Mesodermal cell (in vitro differentiated cells): ENCODE measurements around the gene PERCC1.

ENCODE experiments used
- H3K27ac ChIP-seq: 2 replicates; pipeline ENCODE4 v1.7.0; 2013; ENCODE audit warnings: mild to moderate bottlenecking, low read depth, low read length, moderate library complexity; ENCODE audit not compliant: severe bottlenecking
- H3K36me3 ChIP-seq: 2 replicates; pipeline ENCODE4 v1.7.1; 2013; ENCODE audit warnings: mild to moderate bottlenecking, low read length, moderate library complexity; ENCODE audit not compliant: control insufficient read depth, insufficient read depth
- H3K4me1 ChIP-seq: one replicate; pipeline ENCODE4 v1.7.1; 2013; ENCODE audit warnings: mild to moderate bottlenecking, low read length; ENCODE audit not compliant: insufficient read depth, control insufficient read depth, poor library complexity, severe bottlenecking
- H3K4me3 ChIP-seq: 2 replicates; pipeline ENCODE4 v1.7.0; 2013; ENCODE audit warnings: low read length, control low read depth, mild to moderate bottlenecking; ENCODE audit not compliant: insufficient read depth, poor library complexity, severe bottlenecking; ENCODE audit errors: extremely low read depth
- H3K9me3 ChIP-seq: 2 replicates; pipeline ENCODE4 v1.7.1; 2013; ENCODE audit warnings: mild to moderate bottlenecking, low read length, moderate library complexity; ENCODE audit not compliant: control insufficient read depth
- WGBS, 2 experiments: methylation state at CpG; one replicate each; pipeline ENCODE4 v1.1.5; 2013; ENCODE audit warnings: missing lambda C conversion rate in 2 of 2; ENCODE audit not compliant: insufficient coverage in 2 of 2; 5-methylcytosine and 5-hydroxymethylcytosine counted together

The PERCC1 gene

DNA sequence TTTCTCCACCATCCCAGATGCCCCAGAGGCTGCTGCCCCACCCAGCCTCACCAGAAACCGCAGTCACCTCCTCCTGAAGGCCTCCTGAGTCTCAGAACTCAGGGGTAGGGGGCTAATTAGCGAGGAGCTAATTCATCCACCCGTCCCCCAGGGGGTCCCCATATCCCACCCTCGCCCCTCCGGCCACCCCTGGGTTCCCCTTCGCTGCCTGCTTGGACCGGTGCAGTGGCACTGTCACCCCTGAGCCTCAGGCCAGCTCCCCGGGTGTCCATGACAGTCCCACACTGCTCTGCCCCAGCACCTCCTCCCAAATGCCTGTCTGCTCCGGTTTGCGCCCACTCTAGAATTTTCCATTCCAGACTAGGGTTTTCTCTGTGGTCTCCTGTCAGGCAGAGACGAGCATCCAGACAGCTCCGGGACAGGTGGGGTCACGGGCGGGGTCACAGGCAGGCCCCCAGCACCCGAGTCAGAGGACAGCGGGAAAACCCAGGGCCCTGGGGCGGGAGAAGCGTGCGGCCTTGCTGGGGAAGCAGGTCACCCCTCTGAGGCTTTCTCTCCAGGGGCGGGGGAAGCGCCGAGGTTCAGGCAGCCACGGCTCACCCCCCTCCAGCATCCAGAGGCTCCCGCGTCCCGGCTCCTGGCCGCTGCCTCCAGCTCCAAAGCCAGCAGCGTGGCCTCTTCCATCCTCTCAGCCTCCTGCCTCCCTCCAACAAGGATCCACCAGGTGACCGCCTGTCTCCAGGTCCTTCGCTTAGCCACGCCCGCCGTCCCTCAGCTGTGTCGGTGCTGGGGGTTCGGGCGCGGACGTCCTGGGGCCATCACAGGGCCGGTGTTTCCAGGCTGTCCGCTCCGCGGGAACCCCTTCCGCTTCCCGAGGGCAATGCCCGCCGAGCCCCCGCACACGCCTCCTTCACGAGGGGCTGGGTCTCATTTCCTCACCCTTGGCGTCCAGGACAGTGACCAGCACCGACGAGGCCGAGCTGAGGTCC lies 3.1 kb upstream of the PERCC1 start:
- H3K27ac ChIP-seq: no peak overlapping the region
- H3K9me3 ChIP-seq: no peaks in the 10 kb centered on the region
- H3K36me3 ChIP-seq: no peaks in the 10 kb centered on the region
- WGBS, 2 experiments: 95% methylated on average over 35 to 53 of the region's 53 CpGs
- no peak overlapping the region for H3K4me3 ChIP-seq
- no peaks in the 10 kb centered on the region for H3K4me1 ChIP-seq

DNA sequence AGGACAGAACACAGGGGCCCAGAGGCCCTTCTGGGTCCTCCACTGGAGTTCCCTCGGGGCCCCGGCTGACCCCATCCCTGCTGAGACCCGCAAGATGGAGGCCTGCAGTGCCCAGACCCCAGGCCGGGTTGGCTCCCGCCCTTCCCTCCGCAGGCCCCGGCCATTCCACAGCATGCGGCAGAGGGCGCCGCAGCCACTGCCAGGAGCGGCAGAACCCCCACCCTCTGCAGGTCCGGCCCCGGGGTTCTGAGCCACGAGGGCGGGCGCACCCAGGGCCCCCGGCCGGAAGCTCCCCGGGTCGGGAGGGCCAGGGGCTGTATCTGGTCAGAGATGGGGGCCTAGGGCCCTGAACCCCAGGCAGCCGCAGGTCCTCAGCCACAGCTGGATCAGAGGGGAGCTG lies 2.4 kb upstream of the PERCC1 start:
- Histone ChIP-seq H3K4me1 (no peaks in the 10 kb centered on the region), H3K4me3 (no peak overlapping the region), H3K36me3 (no peaks in the 10 kb centered on the region), H3K9me3 (no peaks in the 10 kb centered on the region), H3K27ac (no peak overlapping the region)
- 76 to 77% methylated on average over 10 to 18 of the region's 21 CpGs for WGBS, 2 experiments

DNA sequence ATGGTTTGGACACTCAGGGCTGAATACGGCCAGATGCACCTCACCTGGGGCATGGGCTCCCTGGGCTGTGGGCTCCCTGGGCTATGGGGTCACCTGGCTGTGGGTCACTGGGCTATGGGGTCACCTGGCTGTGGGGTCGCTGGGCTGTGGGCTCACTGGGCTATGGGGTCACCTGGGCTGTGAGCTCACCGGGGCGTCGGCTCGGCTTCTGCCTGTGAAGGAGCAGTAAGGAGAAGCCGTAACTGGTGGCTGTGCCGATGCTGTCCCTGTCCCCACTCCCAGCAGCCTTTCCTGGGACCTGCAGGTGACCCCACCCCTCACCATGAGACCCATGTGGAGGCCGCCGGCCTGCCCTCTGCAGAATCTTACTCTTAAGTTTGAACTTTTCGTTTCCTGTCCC lies 1.9 kb upstream of the PERCC1 start:
- WGBS, 2 experiments: 90 to 100% methylated on average over 3 to 11 of the region's 11 CpGs
- H3K36me3 ChIP-seq: no peaks in the 10 kb centered on the region
- H3K4me1 ChIP-seq: no peaks in the 10 kb centered on the region
- no peak overlapping the region for H3K27ac ChIP-seq
- no peaks in the 10 kb centered on the region for H3K9me3 ChIP-seq
- H3K4me3 ChIP-seq: no peak overlapping the region

DNA sequence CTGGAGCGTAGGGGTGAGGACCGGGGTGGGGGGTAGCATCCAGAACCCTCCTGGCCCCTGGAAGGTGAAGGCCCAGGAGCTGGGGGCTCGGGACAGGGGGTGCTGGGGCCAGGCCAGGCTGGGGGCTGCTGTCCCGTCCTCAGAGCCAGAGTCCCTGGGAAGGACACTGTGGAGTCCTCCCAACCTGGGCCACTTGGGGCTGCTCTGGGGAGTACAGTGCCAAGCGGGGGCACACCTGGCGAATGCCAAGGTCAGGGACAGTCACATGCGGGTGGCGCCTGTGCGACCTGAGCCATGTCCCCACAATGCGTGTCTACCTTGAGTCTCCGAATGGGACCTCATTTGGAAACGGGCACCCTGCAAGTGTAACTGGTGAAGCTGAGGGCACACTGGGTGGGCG lies 1.2 kb upstream of the PERCC1 start:
- WGBS, 2 experiments: 94 to 95% methylated on average over 13 of the region's 13 CpGs
- Histone ChIP-seq H3K4me3 (no peak overlapping the region), H3K36me3 (no peaks in the 10 kb centered on the region), H3K9me3 (no peaks in the 10 kb centered on the region), H3K4me1 (no peaks in the 10 kb centered on the region), H3K27ac (no peak overlapping the region)

DNA sequence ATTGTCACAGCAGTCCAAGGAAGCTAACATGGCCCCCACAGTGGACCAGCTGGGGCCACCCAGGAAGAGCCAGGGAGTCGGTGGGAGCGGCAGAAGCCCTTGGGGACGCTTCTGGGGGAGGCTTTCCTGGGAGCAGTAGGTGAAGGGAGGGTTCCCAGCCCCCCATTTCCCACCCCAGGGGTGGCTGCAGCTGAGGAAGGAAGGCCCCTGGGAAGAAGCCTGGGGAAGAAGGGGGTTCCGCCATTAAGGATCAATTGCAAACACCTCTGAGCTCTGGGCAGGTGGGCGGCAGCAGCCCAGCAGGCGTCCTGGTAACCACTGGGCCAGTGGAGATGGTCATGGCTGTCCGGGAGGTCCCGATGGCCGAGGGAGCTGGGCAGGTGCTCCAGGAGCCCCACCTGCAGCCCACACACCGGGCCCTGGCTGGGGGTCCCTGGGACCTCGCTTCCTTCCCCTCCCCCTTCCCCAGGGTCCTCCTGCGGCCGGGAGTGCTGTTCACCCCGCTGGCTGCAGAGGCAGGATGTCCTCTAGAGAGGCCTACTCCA lies 592 bp upstream of the PERCC1 start:
- Histone ChIP-seq H3K36me3 (no peaks in the 10 kb centered on the region), H3K27ac (no peak overlapping the region), H3K4me3 (no peak overlapping the region), H3K4me1 (no peaks in the 10 kb centered on the region), H3K9me3 (no peaks in the 10 kb centered on the region)
- 85 to 93% methylated on average over 6 to 10 of the region's 14 CpGs for WGBS, 2 experiments

DNA sequence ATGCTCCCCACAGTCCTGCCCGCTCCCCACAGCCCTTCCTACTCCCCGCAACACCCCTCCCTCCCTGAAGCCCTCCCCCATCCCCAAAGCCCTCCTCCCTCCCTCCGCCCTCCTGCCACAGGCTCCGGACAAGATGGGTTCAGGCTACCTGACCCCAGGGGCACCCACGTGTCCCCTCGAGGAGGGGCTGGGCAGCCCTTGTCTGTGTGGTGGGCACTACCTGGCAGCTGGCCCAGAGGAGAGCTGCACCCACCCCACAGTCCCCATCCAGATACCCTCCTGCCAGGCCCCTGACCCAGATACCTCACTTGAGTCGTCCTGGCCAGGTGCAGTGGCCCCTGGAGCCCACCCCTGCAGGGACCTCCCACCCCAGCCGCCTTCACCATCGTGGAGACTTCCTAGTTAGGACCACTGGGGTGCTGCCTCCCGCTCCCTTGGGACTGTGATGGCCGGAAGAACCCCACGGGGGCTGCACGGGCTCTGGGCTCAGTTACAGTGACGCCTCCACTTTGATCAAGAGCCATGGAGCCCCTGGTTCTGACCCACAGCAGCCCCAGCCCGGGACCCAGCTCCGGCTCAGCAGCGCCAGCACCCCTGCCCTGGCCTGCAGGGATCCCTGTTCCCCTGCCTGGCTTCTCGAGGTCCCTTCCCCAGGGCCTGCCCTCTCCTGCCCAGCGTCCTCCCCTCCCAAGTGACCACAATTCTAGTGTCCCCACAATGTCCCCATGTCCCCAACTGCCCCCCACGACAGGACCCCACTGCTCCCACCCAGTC lies 806 bp downstream of the PERCC1 start:
- Histone ChIP-seq H3K4me1 (no peaks in the 10 kb centered on the region), H3K27ac (no peak overlapping the region), H3K9me3 (no peaks in the 10 kb centered on the region), H3K36me3 (no peaks in the 10 kb centered on the region), H3K4me3 (no peak overlapping the region)
- WGBS, 2 experiments: 84 to 88% methylated on average over 15 to 16 of the region's 20 CpGs

DNA sequence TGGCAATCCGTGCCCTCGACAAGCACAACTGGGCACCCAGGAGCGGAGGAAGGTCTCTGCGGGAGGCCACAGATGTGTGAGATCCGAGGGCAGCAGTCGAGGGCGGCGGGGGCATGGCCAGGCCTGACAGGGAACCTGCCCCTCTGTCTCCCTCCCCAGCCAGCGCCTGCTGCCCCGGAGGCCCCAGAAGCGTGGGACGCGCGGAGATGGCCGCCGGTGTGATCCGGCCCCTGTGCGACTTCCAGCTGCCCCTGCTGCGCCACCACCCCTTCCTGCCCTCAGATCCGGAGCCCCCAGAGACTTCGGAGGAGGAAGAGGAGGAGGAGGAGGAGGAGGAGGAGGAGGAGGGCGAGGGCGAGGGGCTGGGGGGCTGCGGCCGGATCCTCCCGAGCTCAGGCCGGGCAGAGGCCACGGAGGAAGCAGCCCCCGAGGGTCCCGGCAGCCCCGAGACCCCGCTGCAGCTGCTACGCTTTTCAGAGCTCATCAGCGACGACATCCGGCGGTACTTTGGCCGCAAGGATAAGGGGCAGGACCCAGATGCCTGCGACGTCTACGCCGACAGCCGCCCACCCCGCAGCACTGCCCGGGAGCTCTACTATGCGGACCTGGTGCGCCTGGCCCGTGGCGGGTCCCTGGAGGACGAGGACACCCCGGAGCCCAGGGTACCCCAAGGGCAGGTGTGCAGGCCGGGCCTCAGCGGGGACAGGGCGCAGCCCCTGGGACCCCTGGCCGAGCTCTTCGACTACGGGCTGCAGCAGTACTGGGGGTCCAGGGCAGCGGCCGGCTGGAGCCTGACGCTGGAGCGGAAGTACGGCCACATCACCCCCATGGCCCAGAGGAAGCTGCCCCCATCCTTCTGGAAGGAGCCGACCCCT lies 1.7 kb downstream of the PERCC1 start:
- Histone ChIP-seq H3K4me1 (no peaks in the 10 kb centered on the region), H3K27ac (no peak overlapping the region), H3K4me3 (no peak overlapping the region), H3K36me3 (no peaks in the 10 kb centered on the region), H3K9me3 (no peaks in the 10 kb centered on the region)
- 88 to 94% methylated on average over 44 to 52 of the region's 63 CpGs for WGBS, 2 experiments

DNA sequence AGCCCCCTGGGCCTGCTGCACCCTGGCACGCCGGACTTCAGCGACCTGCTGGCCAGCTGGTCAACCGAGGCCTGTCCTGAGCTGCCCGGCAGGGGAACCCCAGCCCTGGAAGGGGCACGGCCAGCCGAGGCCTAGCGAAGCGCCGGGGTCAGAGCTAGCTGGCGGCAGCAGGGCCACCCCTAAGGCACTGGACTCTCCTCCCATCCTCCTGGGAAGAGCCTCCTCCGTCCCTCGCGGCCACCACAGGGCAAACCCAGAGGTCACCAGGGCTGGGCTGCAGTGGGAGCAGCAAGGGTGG lies 2.3 kb downstream of the PERCC1 start:
- WGBS, 2 experiments: 96 to 98% methylated on average over 10 to 12 of the region's 14 CpGs
- H3K4me1 ChIP-seq: no peaks in the 10 kb centered on the region
- H3K9me3 ChIP-seq: no peaks in the 10 kb centered on the region
- no peak overlapping the region for H3K27ac ChIP-seq
- H3K4me3 ChIP-seq: no peak overlapping the region
- no peaks in the 10 kb centered on the region for H3K36me3 ChIP-seq

DNA sequence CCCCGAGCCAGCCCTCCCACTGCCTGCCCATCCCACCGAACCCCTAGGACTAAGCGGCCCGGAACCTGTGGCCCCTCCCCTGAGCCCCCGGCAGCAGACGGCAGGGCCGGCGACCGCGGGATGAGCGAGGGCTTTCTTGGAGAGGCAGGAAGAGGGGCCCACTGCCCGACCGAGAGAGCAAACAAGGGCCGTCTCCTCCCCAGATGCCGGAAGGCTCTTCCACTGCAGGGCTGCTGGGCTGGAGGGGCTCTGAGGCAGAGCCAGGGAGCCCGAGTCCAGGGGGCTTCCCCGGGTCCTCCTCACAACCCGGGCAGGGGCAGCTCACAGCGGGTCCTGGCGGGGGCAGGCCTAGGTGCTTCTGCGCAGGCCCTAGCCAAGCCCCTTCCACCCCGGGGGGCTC lies 2.9 kb downstream of the PERCC1 start:
- H3K36me3 ChIP-seq: no peaks in the 10 kb centered on the region
- WGBS, 2 experiments: 85 to 87% methylated on average over 18 to 21 of the region's 22 CpGs
- no peaks in the 10 kb centered on the region for H3K4me1 ChIP-seq
- no peak overlapping the region for H3K4me3 ChIP-seq
- no peak overlapping the region for H3K27ac ChIP-seq
- H3K9me3 ChIP-seq: no peaks in the 10 kb centered on the region
